ENCODE results near the gene RASA3.
"Not testable (repeated sequence)": the region's sequence is repeated elsewhere in the genome, so short reads cannot be mapped to it uniquely, and the experiment has no call there.

GRCh38 chr13:114148886-114149285 lies 16.5 kb upstream of the RASA3 start:
- TF ChIP-seq MAX (IDR thresholded peaks at IDR 0.05; ENCODE audit: insufficient read depth, insufficient read length); POLR2A (IDR thresholded peaks at IDR 0.05; ENCODE audit: low read depth, low read length); POLR2AphosphoS5 (IDR thresholded peaks at IDR 0.05; ENCODE audit: insufficient read depth, low read depth, low read length); JUN (IDR thresholded peaks at IDR 0.05; ENCODE audit: borderline replicate concordance, insufficient read depth, insufficient read length, low read depth); EZH2 (IDR thresholded peaks at IDR 0.05; ENCODE audit: borderline replicate concordance, low read depth, low read length, severe bottlenecking); GATA2 (IDR thresholded peaks at IDR 0.05; ENCODE audit: insufficient read depth, insufficient read length, low read depth, low read length); MYC (IDR thresholded peaks at IDR 0.05; ENCODE audit: low read depth, low read length); FOS (IDR thresholded peaks at IDR 0.05; ENCODE audit: borderline replicate concordance, insufficient read depth, low read length): not testable (repeated sequence)
- TF ChIP-seq, protein P1, sequence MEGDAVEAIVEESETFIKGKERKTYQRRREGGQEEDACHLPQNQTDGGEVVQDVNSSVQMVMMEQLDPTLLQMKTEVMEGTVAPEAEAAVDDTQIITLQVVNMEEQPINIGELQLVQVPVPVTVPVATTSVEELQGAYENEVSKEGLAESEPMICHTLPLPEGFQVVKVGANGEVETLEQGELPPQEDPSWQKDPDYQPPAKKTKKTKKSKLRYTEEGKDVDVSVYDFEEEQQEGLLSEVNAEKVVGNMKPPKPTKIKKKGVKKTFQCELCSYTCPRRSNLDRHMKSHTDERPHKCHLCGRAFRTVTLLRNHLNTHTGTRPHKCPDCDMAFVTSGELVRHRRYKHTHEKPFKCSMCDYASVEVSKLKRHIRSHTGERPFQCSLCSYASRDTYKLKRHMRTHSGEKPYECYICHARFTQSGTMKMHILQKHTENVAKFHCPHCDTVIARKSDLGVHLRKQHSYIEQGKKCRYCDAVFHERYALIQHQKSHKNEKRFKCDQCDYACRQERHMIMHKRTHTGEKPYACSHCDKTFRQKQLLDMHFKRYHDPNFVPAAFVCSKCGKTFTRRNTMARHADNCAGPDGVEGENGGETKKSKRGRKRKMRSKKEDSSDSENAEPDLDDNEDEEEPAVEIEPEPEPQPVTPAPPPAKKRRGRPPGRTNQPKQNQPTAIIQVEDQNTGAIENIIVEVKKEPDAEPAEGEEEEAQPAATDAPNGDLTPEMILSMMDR (IDR thresholded peaks at IDR 0.05; ENCODE audit: extremely low read depth in 1 of 2, insufficient read depth in 1 of 2, low read depth in 1 of 2, low read length in 2 of 2) = not testable (repeated sequence)

All from endothelial cell of umbilical vein (primary cell).